OCI-LY1 (cell line): ENCODE measurements around the gene CISH.

ENCODE experiments used
- H2AFZ ChIP-seq: fragments of 200-600 bp; sonication (generic), shearing (Covaris generic); 2 replicates; pipeline ENCODE4 v1.6.0; 2014; ENCODE audit warnings: antibody characterized with exemption, mild to moderate bottlenecking, low read length
- H3F3A ChIP-seq: fragments of 200-600 bp; sonication (generic), shearing (Covaris generic); 2 replicates; pipeline ENCODE4 v1.6.0; 2014; ENCODE audit warnings: mild to moderate bottlenecking, antibody characterized with exemption, low read length, moderate library complexity; ENCODE audit not compliant: insufficient read depth
- H3K27ac ChIP-seq: fragments of 200-600 bp; sonication (generic); 2 replicates; pipeline ENCODE4 v1.5.1; 2014; ENCODE audit warnings: low read length, mixed run types, mild to moderate bottlenecking, low read depth; ENCODE audit not compliant: poor library complexity, severe bottlenecking
- H3K27me3 ChIP-seq: fragments of 200-600 bp; sonication (generic); 2 replicates; pipeline ENCODE4 v1.6.0; 2014; ENCODE audit warnings: antibody characterized with exemption, mild to moderate bottlenecking, low read length, moderate library complexity; ENCODE audit not compliant: insufficient read depth
- H3K36me3 ChIP-seq: fragments of 200-600 bp; sonication (generic); 2 replicates; pipeline ENCODE4 v1.6.1; 2014; ENCODE audit warnings: mild to moderate bottlenecking, antibody characterized with exemption, low read length, moderate library complexity, mixed read lengths; ENCODE audit not compliant: insufficient read depth
- H3K4me1 ChIP-seq: fragments of 200-600 bp; sonication (generic); 2 replicates; pipeline ENCODE4 v1.5.1; 2014; ENCODE audit warnings: mild to moderate bottlenecking, low read length, moderate library complexity; ENCODE audit not compliant: insufficient read depth, severe bottlenecking
- H3K4me2 ChIP-seq: fragments of 200-600 bp; sonication (generic), shearing (Covaris generic); 2 replicates; pipeline ENCODE4 v1.6.1; 2014; ENCODE audit warnings: low read length
- H3K4me3 ChIP-seq: fragments of 200-600 bp; sonication (generic); 2 replicates; pipeline ENCODE4 v1.5.1; 2014; ENCODE audit warnings: low read length, low read depth, mild to moderate bottlenecking, mixed read lengths; ENCODE audit not compliant: poor library complexity, severe bottlenecking
- H3K79me2 ChIP-seq: fragments of 200-600 bp; shearing (Covaris generic); 2 replicates; pipeline ENCODE4 v1.6.1; 2016; ENCODE audit warnings: mixed run types, low read length, mixed read lengths; ENCODE audit not compliant: insufficient read depth
- H3K9ac ChIP-seq: fragments of 200-600 bp; sonication (generic), shearing (Covaris generic); 2 replicates; pipeline ENCODE4 v1.6.1; 2014; ENCODE audit warnings: mild to moderate bottlenecking, low read length, mixed read lengths
- H3K9me2 ChIP-seq: fragments of 200-600 bp; sonication (generic), shearing (Covaris generic); 2 replicates; pipeline ENCODE4 v1.6.1; 2014; ENCODE audit warnings: low read depth, mild to moderate bottlenecking, low read length, mixed read lengths
- H3K9me3 ChIP-seq: fragments of 200-600 bp; shearing (Covaris generic); 2 replicates; pipeline ENCODE4 v1.6.1; 2014; ENCODE audit warnings: low read length, mixed read lengths
- H4K20me1 ChIP-seq: fragments of 200-600 bp; sonication (generic), shearing (Covaris generic); 2 replicates; pipeline ENCODE4 v1.6.0; 2016; ENCODE audit warnings: mild to moderate bottlenecking, low read length; ENCODE audit not compliant: insufficient read depth
- CTCF ChIP-seq: fragments of 200-600 bp; sonication (generic), shearing (Covaris generic); IDR thresholded peaks from 2 replicates; pipeline ENCODE4 v1.5.1; 2017; ENCODE audit warnings: mild to moderate bottlenecking, antibody characterized with exemption, low read length, moderate library complexity, mixed read lengths
- EZH2 ChIP-seq: fragments of 200-600 bp; sonication (generic), shearing (Covaris generic); IDR thresholded peaks from 2 replicates; pipeline ENCODE4 v1.8.0; 2017; ENCODE audit warnings: borderline replicate concordance, mixed run types, mild to moderate bottlenecking, antibody characterized with exemption, low read length, moderate library complexity, mixed read lengths

The CISH gene

GRCh38 chr3:50642382-50642781, 30.8 kb upstream of the CISH start:
- no peak for TF ChIP-seq CTCF
- no peak for TF ChIP-seq EZH2
- Histone ChIP-seq H3K27ac (no peak overlapping the region), H3K4me1 (no peaks in the 10 kb centered on the region), H3K9ac (no peak overlapping the region), H3K27me3 (no peaks in the 10 kb centered on the region), H3F3A (no peaks in the 10 kb centered on the region), H3K9me3 (no peaks in the 10 kb centered on the region), H3K4me2 (no peak overlapping the region), H2AFZ (no peak overlapping the region), H3K36me3 (no peaks in the 10 kb centered on the region), H3K4me3 (no peak overlapping the region), H3K9me2 (no peaks in the 10 kb centered on the region), H4K20me1 (no peaks in the 10 kb centered on the region), H3K79me2 (no peaks in the 10 kb centered on the region)

GRCh38 chr3:50639055-50639494, 27.5 kb upstream of the CISH start:
- Histone ChIP-seq H3K4me3 (no peak overlapping the region), H3K27ac (no peak overlapping the region), H3K4me1 (no peaks in the 10 kb centered on the region), H3K9me2 (no peaks in the 10 kb centered on the region), H2AFZ (no peak overlapping the region), H3K36me3 (no peaks in the 10 kb centered on the region), H3K9ac (no peak overlapping the region), H3K4me2 (no peak overlapping the region), H3F3A (no peaks in the 10 kb centered on the region), H4K20me1 (no peaks in the 10 kb centered on the region), H3K79me2 (no peaks in the 10 kb centered on the region), H3K9me3 (no peaks in the 10 kb centered on the region), H3K27me3 (no peaks in the 10 kb centered on the region)
- no peak for TF ChIP-seq EZH2
- TF ChIP-seq CTCF, result no peak

- Histone ChIP-seq H3K9me2 (no peaks in the 10 kb centered on the region), H3K9me3 (no peaks in the 10 kb centered on the region), H3K4me2 (no peak overlapping the region), H3K27ac (no peak overlapping the region), H2AFZ (no peak overlapping the region), H3K79me2 (no peaks in the 10 kb centered on the region), H3K36me3 (no peaks in the 10 kb centered on the region), H3K9ac (no peak overlapping the region), H3K4me3 (no peak overlapping the region), H3F3A (no peaks in the 10 kb centered on the region), H3K4me1 (no peaks in the 10 kb centered on the region), H3K27me3 (no peaks in the 10 kb centered on the region), H4K20me1 (no peaks in the 10 kb centered on the region)
- no peak for TF ChIP-seq CTCF
- TF ChIP-seq EZH2, result no peak
Measured at GRCh38 chr3:50637945-50638344, 26.4 kb upstream of the CISH start.
